Transverse colon (tissue), 4 donors: Measurements from ENCODE around the gene DOCK7. TPM values are rescaled to one million over a fixed set of nuclear protein-coding genes. Genes with fewer than 3 reads are reported as not detected.
"Not testable (repeated sequence)": the region's sequence is repeated elsewhere in the genome, so short reads cannot be mapped to it uniquely, and the experiment has no call there.

Experiments used
- DNase-seq: peaks from one replicate; pipeline ENCODE4 v3.0.0-alpha.2; 2019
- H3K27ac ChIP-seq, 4 donors: fragments of 200-600 bp; sonication (generic); 2 replicates each; pipeline ENCODE4 v1.5.1; 2016 to 2018; ENCODE audit warnings: inconsistent platforms in 4 of 4
- H3K27me3 ChIP-seq: fragments of 200-600 bp; sonication (generic); 2 replicates; pipeline ENCODE4 v1.5.1; 2017; ENCODE audit warnings: inconsistent platforms
- H3K36me3 ChIP-seq, 4 donors: fragments of 200-600 bp; sonication (generic); 2 replicates each; pipeline ENCODE4 v1.5.1; 2017 to 2019; ENCODE audit warnings: inconsistent platforms in 4 of 4
- H3K4me1 ChIP-seq, 4 donors: fragments of 200-600 bp; sonication (generic); 2 replicates each; pipeline ENCODE4 v1.5.1; 2017 to 2020; ENCODE audit warnings: inconsistent platforms in 4 of 4
- H3K4me3 ChIP-seq, 4 donors: fragments of 200-600 bp; sonication (generic); 1 replicate in 1 of 4; 2 replicates in 3 of 4; pipeline versions ENCODE4 v1.5.1 to v1.6.1; 2017 to 2019; ENCODE audit warnings: inconsistent platforms in 4 of 4
- H3K9me3 ChIP-seq, 2 donors: fragments of 200-600 bp; sonication (generic); 2 replicates each; pipeline ENCODE4 v1.5.1; 2017 to 2019; ENCODE audit warnings: inconsistent platforms in 2 of 2
- CTCF ChIP-seq, 5 experiments: fragments of 200-600 bp in 3 of 5; fragments of 450-650 bp in 2 of 5; sonication (generic) in 3 of 5; IDR thresholded peaks; 1 replicate in 2 of 5; 2 replicates in 3 of 5; pipeline ENCODE4 v1.5.1; 2016 to 2017; ENCODE audit warnings: antibody characterized with exemption in 5 of 5, inconsistent platforms in 3 of 5, mild to moderate bottlenecking in 2 of 5, moderate library complexity in 1 of 5
- EP300 ChIP-seq: sonication (generic); formaldehyde crosslinking; IDR thresholded peaks from one replicate; pipeline ENCODE4 v1.6.1; 2017; ENCODE audit warnings: antibody characterized with exemption, low read depth
- POLR2A ChIP-seq: fragments of 450-650 bp; IDR thresholded peaks from one replicate; pipeline ENCODE4 v1.6.1; 2016; ENCODE audit warnings: antibody characterized with exemption, mild to moderate bottlenecking, moderate library complexity
- POLR2AphosphoS5 ChIP-seq, 3 donors: sonication (generic); formaldehyde crosslinking; IDR thresholded peaks; one replicate each; pipeline ENCODE4 v1.6.1; 2016; ENCODE audit warnings: antibody characterized with exemption in 3 of 3
- WGBS, 2 donors: methylation state at CpG; one replicate each; pipeline ENCODE4 v1.1.5; 2018; ENCODE audit warnings: low coverage in 1 of 2; 5-methylcytosine and 5-hydroxymethylcytosine counted together
- in situ Hi-C, 4 donors: fragments of 200-750 bp; cut with MboI; loops; one replicate each; pipeline versions ENCODE4 v1.15.0 to v1.15.1; 2017; ENCODE audit warnings: low sequenced_read_pairs in 3 of 4, low pct_ligation_motif_present in 1 of 4, low pct_unique_long_range_greater_than_20kb in 1 of 4
- intact Hi-C: fragments of 100-400 bp; cut with DNase I; formaldehyde crosslinking; loops from one replicate; pipeline ENCODE4 v1.15.1; 2023; ENCODE audit warnings: low total_unique reads
- total RNA-seq, 4 donors: library from RNA; depleted of rRNA; stranded (reverse); fragments of >200 nt; gene quantifications; one replicate each; pipeline ENCODE4 v1.1.0, GENCODE V29; 2016

The DOCK7 gene
- total RNA-seq, 4 donors from 2014 or later = 33.7 to 138 (median 58.1) TPM

DNA sequence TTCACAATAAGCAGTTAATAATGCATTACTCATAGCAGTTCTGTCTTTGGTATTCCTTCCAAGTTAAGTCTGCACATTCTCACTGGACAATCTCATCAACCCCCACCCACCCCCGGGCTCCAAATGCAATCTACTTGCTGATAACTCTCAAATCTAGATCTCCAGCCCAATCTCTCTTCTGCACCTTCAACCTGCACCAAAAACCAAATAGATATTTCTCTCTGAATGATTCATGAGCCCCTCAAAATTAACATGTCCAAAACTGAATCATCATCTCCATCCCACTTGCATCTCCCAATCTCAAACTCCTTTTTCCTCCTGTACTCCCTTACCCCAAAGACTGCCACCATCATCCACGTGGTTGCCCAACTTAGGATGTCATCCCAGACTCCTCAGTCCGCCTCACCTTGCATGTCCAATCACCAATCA lies 2.7 kb downstream of the DOCK7 start:
- no peaks in the 10 kb centered on the region for H3K36me3 ChIP-seq
- WGBS, 2 donors = 72 to 80% methylated on average over 2 to 3 of the region's 3 CpGs
- no peak for TF ChIP-seq EP300
- no peak for TF ChIP-seq CTCF (IDR thresholded peaks at IDR 0.05)
- no peak for TF ChIP-seq POLR2A
- no peak for TF ChIP-seq POLR2AphosphoS5 (IDR thresholded peaks at IDR 0.05)
- H3K4me1 ChIP-seq = peaks cover 5 to 48% (median 27%) of the 10 kb centered on the region in 4 donors
- H3K9me3 ChIP-seq = no peaks in the 10 kb centered on the region
- H3K27me3 ChIP-seq = no peaks in the 10 kb centered on the region
- in situ Hi-C loops = no loop called here
- intact Hi-C loops = no loop called here
- DNase-seq = no peak
- H3K4me3 ChIP-seq = no peak overlapping the region
- no peak overlapping the region for H3K27ac ChIP-seq

- in situ Hi-C loops = no loop called here
- no peak for DNase-seq
- H3K27me3 ChIP-seq = no peaks in the 10 kb centered on the region
Measured at GRCh38 chr1:62682531-62682930, 5.7 kb downstream of the DOCK7 start.

DNA sequence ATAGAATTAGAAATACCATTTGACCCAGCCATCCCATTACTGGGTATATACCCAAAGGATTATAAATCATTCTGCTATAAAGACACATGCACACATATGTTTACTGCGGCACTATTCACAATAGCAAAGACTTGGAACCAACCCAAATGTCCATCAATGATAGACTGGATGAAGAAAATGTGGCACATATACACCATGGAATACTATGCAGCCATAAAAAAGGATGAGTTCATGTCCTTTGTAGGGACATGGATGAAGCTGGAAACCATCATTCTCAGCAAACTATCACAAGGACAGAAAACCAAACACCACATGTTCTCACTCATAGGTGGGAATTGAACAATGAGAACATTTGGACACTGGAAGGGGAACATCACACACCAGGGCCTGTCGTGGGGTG lies 7.2 kb downstream of the DOCK7 start:
- 92% methylated on average over 2 of the region's 2 CpGs; no CpG with 5 or more reads in 1 of the 2 donors for WGBS, 2 donors

More at GRCh38 chr1:62682531-62682930, 5.7 kb downstream of the DOCK7 start:
- Histone ChIP-seq H3K27ac (peak overlapping the region; percentile 17 to 50 (median 33)), H3K4me3 (no peak overlapping the region), H3K36me3 (no peaks in the 10 kb centered on the region), H3K4me1 (peaks cover 5 to 32% (median 15%) of the 10 kb centered on the region in 4 donors), H3K9me3 (no peaks in the 10 kb centered on the region)
- intact Hi-C loops = no loop called here
- TF ChIP-seq CTCF (IDR thresholded peaks at IDR 0.05) = no peak
- TF ChIP-seq POLR2A = no peak
- no peak for TF ChIP-seq EP300
- TF ChIP-seq POLR2AphosphoS5 (IDR thresholded peaks at IDR 0.05) = no peak

GRCh38 chr1:62677822-62678221 lies 10.4 kb downstream of the DOCK7 start:
- DNase-seq, H3K27ac ChIP-seq, in situ Hi-C loops, H3K36me3 ChIP-seq, H3K27me3 ChIP-seq, H3K9me3 ChIP-seq, intact Hi-C loops, H3K4me3 ChIP-seq: not testable (repeated sequence)
- whole genome bisulfite sequencing, 2 donors = 80 to 83% methylated on average over 1 to 2 of the region's 2 CpGs
- peaks cover 0 to 27% (median 10%) of the 10 kb centered on the region in 4 donors for H3K4me1 ChIP-seq

More for the DNA sequence above, 7.2 kb downstream of the DOCK7 start:
- DNase-seq, H3K4me3 ChIP-seq, H3K27ac ChIP-seq, H3K27me3 ChIP-seq, H3K36me3 ChIP-seq, intact Hi-C loops, in situ Hi-C loops, H3K9me3 ChIP-seq: not testable (repeated sequence)
- peaks cover 5 to 30% (median 11%) of the 10 kb centered on the region in 4 donors for H3K4me1 ChIP-seq

- no peak for DNase-seq
- H3K4me3 ChIP-seq = no peak overlapping the region
- intact Hi-C loops (no loop called here), in situ Hi-C loops (no loop called here)
- H3K27me3 ChIP-seq = no peaks in the 10 kb centered on the region
- H3K9me3 ChIP-seq = no peaks in the 10 kb centered on the region
- H3K27ac ChIP-seq = no peak overlapping the region
- no peaks in the 10 kb centered on the region for H3K36me3 ChIP-seq
- peaks cover 0 to 25% (median 10%) of the 10 kb centered on the region in 4 donors for H3K4me1 ChIP-seq
- 71 to 82% methylated on average over 2 of the region's 2 CpGs for WGBS, 2 donors
- TF ChIP-seq CTCF (IDR thresholded peaks at IDR 0.05) (no peak), POLR2AphosphoS5 (IDR thresholded peaks at IDR 0.05) (no peak), POLR2A (no peak), EP300 (no peak)
Measured at GRCh38 chr1:62676611-62677356, 11.4 kb downstream of the DOCK7 start.
